Measurements from ENCODE around the gene SP110. TPM values are rescaled to one million over a fixed set of nuclear protein-coding genes. Genes with fewer than 3 reads are reported as not detected.

Gene SP110
- total and polyA plus RNA-seq, 2 of the 4 experiments (the other 2 are of a cell fraction), result 9.3 to 10.2 TPM

DNA sequence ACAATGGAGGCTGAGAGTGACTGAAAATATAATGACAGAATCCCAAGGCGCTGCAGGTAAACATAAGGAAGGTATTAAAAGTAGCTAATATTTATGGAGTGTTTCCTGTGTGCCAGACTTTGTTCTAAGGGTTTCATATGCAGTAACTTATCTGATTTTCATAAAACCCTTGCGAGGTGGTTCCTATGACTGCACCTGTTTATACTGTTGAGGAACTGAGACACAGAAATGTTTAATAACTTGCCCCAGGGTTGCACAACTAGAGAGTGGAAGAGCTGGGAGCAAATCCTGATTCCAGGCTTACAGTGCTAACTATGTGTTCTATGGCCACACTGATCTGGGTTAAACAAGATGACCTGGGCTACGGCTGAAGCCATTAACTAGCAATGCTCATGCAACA, 2.4 kb downstream of the SP110 start:
- H2AFZ ChIP-seq (replicated peaks; ENCODE audit: low read length, poor library complexity), result no peak overlapping the region
- in situ Hi-C loops (cut with MboI; ENCODE audit: low sequenced_read_pairs), result loop anchor here (25.0 kb wide), 1 partner anchor 595 kb away; no protein-coding TSS in a partner anchor
- H3K56ac ChIP-seq (ENCODE audit: extremely low read depth, insufficient read depth, low read length), result no peak overlapping the region
- H3K4me3 ChIP-seq (ENCODE audit: insufficient read depth, low read depth, low read length), result no peak overlapping the region
- H3K27ac ChIP-seq (ENCODE audit: insufficient read depth, low read length), result no peak overlapping the region
- no peak overlapping the region for H2AK5ac ChIP-seq (ENCODE audit: low read depth, low read length)
- no peak overlapping the region for H4K8ac ChIP-seq (ENCODE audit: low read depth in 2 of 2, low read length in 2 of 2)
- BruUV-seq (replicated peaks), result no TSS peak
- no peaks in the 10 kb centered on the region for H3K27me3 ChIP-seq (ENCODE audit: control insufficient read depth, insufficient read depth, low read length)
- no peak overlapping the region for H3K9ac ChIP-seq (ENCODE audit: low read depth, low read length)
- H3K9me1 ChIP-seq (ENCODE audit: insufficient read depth, low read length), result no peaks in the 10 kb centered on the region
- no peak overlapping the region for H3K23ac ChIP-seq (ENCODE audit: low read depth, low read length)
- H3K18ac ChIP-seq (ENCODE audit: low read depth, low read length), result no peak overlapping the region
- no peak overlapping the region for H2BK120ac ChIP-seq (ENCODE audit: low read depth, low read length)
- H4K20me1 ChIP-seq (ENCODE audit: insufficient read depth, low read length), result no peaks in the 10 kb centered on the region
- no peak overlapping the region for H2BK5ac ChIP-seq (ENCODE audit: low read depth, low read length, poor library complexity, severe bottlenecking)
- H3K14ac ChIP-seq (replicated peaks; ENCODE audit: low read depth, low read length), result no peak overlapping the region
- CTCF ChIA-PET, result no interaction called here
- H2AK9ac ChIP-seq (replicated peaks; ENCODE audit: low read depth, low read length, poor library complexity), result no peak overlapping the region
- no peaks in the 10 kb centered on the region for H3K9me3 ChIP-seq (ENCODE audit: control insufficient read depth, insufficient read depth, low read length)
- intact Hi-C loops (cut with micrococcal nuclease), result loop anchor here (5.0 to 10.0 kb wide), 2 partner anchors 110 to 197 kb away; partner anchors contain the start of genes SP100 and SP140L
- dilution Hi-C loops (cut with HindIII; ENCODE audit: low sequenced_read_pairs, unreplicated experiment), result no loop called here
- 72% methylated on average over 2 of the region's 3 CpGs; no CpG with 5 or more reads in 1 of the 2 experiments for WGBS, 2 experiments (ENCODE audit: extremely low coverage in 2 of 2, insufficient read length in 1 of 2)
- H3K4ac ChIP-seq (ENCODE audit: low read depth, low read length), result no peak overlapping the region
- no peaks in the 10 kb centered on the region for H3K4me1 ChIP-seq (ENCODE audit: control insufficient read depth, insufficient read depth, low read length)
- no peak overlapping the region for H3K4me2 ChIP-seq (ENCODE audit: low read depth, low read length)
- POLR2A ChIA-PET (ENCODE audit: unreplicated experiment), result no interaction called here
- H4K5ac ChIP-seq (ENCODE audit: low read depth, low read length), result no peak overlapping the region
- DNase-seq, result no peak
- H3K79me1 ChIP-seq (ENCODE audit: low read depth in 1 of 2, low read length in 2 of 2), result peaks cover 0 to 3% of the 10 kb centered on the region in 2 experiments; a peak in 1 of 4 replicates
- no peak for ATAC-seq (ENCODE audit: low read depth)
- H2BK20ac ChIP-seq (ENCODE audit: low read depth, low read length), result no peak overlapping the region
- no peak overlapping the region for H2BK15ac ChIP-seq (ENCODE audit: low read depth, low read length)
- peaks cover 7% of the 10 kb centered on the region for H3K36me3 ChIP-seq (ENCODE audit: control insufficient read depth, insufficient read depth, low read length)
- TF ChIP-seq FOS (IDR thresholded peaks at IDR 0.05; ENCODE audit: low read depth, low read length), result no peak
- TF ChIP-seq RAD21 (IDR thresholded peaks at IDR 0.05; ENCODE audit: low read length), result no peak
- TF ChIP-seq CHD1 (IDR thresholded peaks at IDR 0.05; ENCODE audit: low read depth, low read length), result no peak
- TF ChIP-seq MXI1 (IDR thresholded peaks at IDR 0.05; ENCODE audit: borderline replicate concordance, low read depth, low read length), result no peak
- TF ChIP-seq, protein P1, sequence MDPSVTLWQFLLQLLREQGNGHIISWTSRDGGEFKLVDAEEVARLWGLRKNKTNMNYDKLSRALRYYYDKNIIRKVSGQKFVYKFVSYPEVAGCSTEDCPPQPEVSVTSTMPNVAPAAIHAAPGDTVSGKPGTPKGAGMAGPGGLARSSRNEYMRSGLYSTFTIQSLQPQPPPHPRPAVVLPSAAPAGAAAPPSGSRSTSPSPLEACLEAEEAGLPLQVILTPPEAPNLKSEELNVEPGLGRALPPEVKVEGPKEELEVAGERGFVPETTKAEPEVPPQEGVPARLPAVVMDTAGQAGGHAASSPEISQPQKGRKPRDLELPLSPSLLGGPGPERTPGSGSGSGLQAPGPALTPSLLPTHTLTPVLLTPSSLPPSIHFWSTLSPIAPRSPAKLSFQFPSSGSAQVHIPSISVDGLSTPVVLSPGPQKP (IDR thresholded peaks at IDR 0.05; ENCODE audit: borderline replicate concordance, low read depth, low read length), result no peak
- TF ChIP-seq MAFK (IDR thresholded peaks at IDR 0.05; ENCODE audit: low read depth, low read length), result no peak
- no peak overlapping the region for H4K91ac ChIP-seq (ENCODE audit: insufficient read depth, low read depth, low read length)
